Measurements from ENCODE around the gene SETD5.

DNA sequence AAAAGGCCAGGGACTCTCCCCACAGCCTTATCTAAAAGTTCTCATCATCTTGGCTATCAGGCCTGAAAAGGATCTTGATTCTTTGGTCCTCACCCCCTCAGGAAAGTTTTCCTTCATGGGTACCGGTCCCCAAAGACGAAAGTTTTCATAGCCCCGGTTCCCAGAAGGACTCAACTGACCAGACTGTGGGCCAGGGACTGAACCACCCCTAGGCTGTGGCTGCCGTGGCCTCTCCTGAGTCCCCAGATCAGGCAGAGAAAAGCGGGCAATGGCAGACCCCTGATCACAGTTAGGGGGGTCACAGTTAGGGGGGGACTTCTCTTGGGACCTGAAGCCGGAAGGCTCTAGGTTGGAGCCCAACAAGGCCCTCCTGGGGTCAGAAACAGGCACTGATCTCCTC is 101.4 kb downstream of the SETD5 start:
- no peak for TF ChIP-seq POLR2A (IDR thresholded peaks at IDR 0.05)
- TF ChIP-seq, protein P1, sequence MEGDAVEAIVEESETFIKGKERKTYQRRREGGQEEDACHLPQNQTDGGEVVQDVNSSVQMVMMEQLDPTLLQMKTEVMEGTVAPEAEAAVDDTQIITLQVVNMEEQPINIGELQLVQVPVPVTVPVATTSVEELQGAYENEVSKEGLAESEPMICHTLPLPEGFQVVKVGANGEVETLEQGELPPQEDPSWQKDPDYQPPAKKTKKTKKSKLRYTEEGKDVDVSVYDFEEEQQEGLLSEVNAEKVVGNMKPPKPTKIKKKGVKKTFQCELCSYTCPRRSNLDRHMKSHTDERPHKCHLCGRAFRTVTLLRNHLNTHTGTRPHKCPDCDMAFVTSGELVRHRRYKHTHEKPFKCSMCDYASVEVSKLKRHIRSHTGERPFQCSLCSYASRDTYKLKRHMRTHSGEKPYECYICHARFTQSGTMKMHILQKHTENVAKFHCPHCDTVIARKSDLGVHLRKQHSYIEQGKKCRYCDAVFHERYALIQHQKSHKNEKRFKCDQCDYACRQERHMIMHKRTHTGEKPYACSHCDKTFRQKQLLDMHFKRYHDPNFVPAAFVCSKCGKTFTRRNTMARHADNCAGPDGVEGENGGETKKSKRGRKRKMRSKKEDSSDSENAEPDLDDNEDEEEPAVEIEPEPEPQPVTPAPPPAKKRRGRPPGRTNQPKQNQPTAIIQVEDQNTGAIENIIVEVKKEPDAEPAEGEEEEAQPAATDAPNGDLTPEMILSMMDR (IDR thresholded peaks at IDR 0.05) = no peak
